Liver (tissue), 9 donors: ENCODE measurements around the gene RFX4. TPM values are rescaled to one million over a fixed set of nuclear protein-coding genes. Genes with fewer than 3 reads are reported as not detected.

Experiments
- DNase-seq: peaks from one replicate; pipeline ENCODE4 v3.0.0-alpha.2; 2017; ENCODE audit warnings: low spot score
- H3K27ac ChIP-seq, 2 donors: one replicate each; pipeline ENCODE4 v1.7.0; 2013; ENCODE audit warnings: inconsistent platforms in 2 of 2, low read length in 2 of 2, control low read depth in 1 of 2, low read depth in 1 of 2, mild to moderate bottlenecking in 1 of 2
- H3K27me3 ChIP-seq, 4 donors: one replicate each; pipeline versions ENCODE4 v1.6.1 to v1.7.0; 2013; ENCODE audit warnings: low read length in 3 of 4, inconsistent platforms in 1 of 4, mild to moderate bottlenecking in 1 of 4, moderate library complexity in 1 of 4; ENCODE audit not compliant: control insufficient read depth in 4 of 4, insufficient read depth in 4 of 4
- H3K36me3 ChIP-seq, 4 donors: one replicate each; pipeline versions ENCODE4 v1.6.1 to v1.7.0; 2013; ENCODE audit warnings: low read length in 3 of 4, mild to moderate bottlenecking in 3 of 4, low read depth in 1 of 4, moderate library complexity in 1 of 4; ENCODE audit not compliant: control insufficient read depth in 4 of 4, insufficient read depth in 3 of 4
- H3K4me1 ChIP-seq, 4 donors: one replicate each; pipeline versions ENCODE4 v1.6.1 to v1.7.0; 2013; ENCODE audit warnings: low read length in 3 of 4, mild to moderate bottlenecking in 3 of 4, moderate library complexity in 1 of 4; ENCODE audit not compliant: control insufficient read depth in 4 of 4, insufficient read depth in 4 of 4
- H3K4me3 ChIP-seq, 3 donors: one replicate each; pipeline versions ENCODE4 v1.6.1 to v1.7.0; 2013; ENCODE audit warnings: low read length in 3 of 3, control low read depth in 1 of 3, low read depth in 1 of 3, mild to moderate bottlenecking in 1 of 3
- H3K9ac ChIP-seq, 2 donors: one replicate each; pipeline ENCODE4 v1.7.0; 2013; ENCODE audit warnings: low read length in 2 of 2, mild to moderate bottlenecking in 2 of 2, moderate library complexity in 2 of 2, control low read depth in 1 of 2, low read depth in 1 of 2
- H3K9me3 ChIP-seq, 4 donors: one replicate each; pipeline versions ENCODE4 v1.6.1 to v1.7.0; 2013; ENCODE audit warnings: low read length in 3 of 4; ENCODE audit not compliant: control insufficient read depth in 4 of 4
- FOXA1 ChIP-seq: IDR thresholded peaks from 2 replicates; pipeline ENCODE4 v1.6.1; 2016; ENCODE audit warnings: antibody characterized with exemption
- HNF4A ChIP-seq, 2 donors: conservative IDR thresholded peaks; 2 replicates each; pipeline ENCODE4 v1.6.1; 2016; ENCODE audit warnings: antibody characterized with exemption in 2 of 2, mild to moderate bottlenecking in 2 of 2
- RAD21 ChIP-seq, 2 donors: IDR thresholded peaks; 2 replicates each; pipeline ENCODE4 v1.6.1; 2016; ENCODE audit warnings: antibody characterized with exemption in 2 of 2, mild to moderate bottlenecking in 2 of 2
- RXRA ChIP-seq, 2 donors: IDR thresholded peaks; 2 replicates each; pipeline ENCODE4 v1.6.1; 2017 to 2018; ENCODE audit warnings: antibody characterized with exemption in 2 of 2, mild to moderate bottlenecking in 1 of 2
- TAF1 ChIP-seq: conservative IDR thresholded peaks from 2 replicates; pipeline ENCODE4 v1.6.1; 2016; ENCODE audit warnings: antibody characterized with exemption, mild to moderate bottlenecking
- WGBS: extraction: QIAGEN DNeasy Blood & Tissue Kit; methylation state at CpG from one replicate; pipeline ENCODE4 v1.1.7; 2013; 5-methylcytosine and 5-hydroxymethylcytosine counted together
- polyA plus RNA-seq, 2 donors: library from polyadenylated mRNA; stranded (reverse) in 1 of 2; unstranded in 1 of 2; fragments of 200-250 nt in 1 of 2; fragments of >200 nt in 1 of 2; fragmentation: Nextera tagmentation in 1 of 2; extraction: Ambion mirVana in 1 of 2; gene quantifications; one replicate each; pipeline versions ENCODE4 v1.2.1 to v1.2.3, GENCODE V29; 2013 to 2015
- total RNA-seq, 2 donors: library from RNA; depleted of rRNA; stranded (reverse); fragments of >200 nt; gene quantifications; one replicate each; pipeline ENCODE4 v1.2.3, GENCODE V29; 2014
- TF ChIP-seq, protein P1 (sequence below): fragments of 150-350 bp; IDR thresholded peaks from 2 replicates; pipeline ENCODE4 v1.5.1; 2017; ENCODE audit warnings: improper control_type of control experiment, low read depth, low read length; ENCODE audit not compliant: missing input control
- TF ChIP-seq, protein P2 (sequence below): IDR thresholded peaks from 2 replicates; pipeline ENCODE4 v1.6.1; 2016; ENCODE audit warnings: antibody characterized with exemption
- TF ChIP-seq, protein P3 (sequence below): IDR thresholded peaks from 2 replicates; pipeline ENCODE4 v1.6.1; 2016; ENCODE audit warnings: antibody characterized with exemption
- TF ChIP-seq, protein P4 (sequence below): IDR thresholded peaks from 2 replicates; pipeline ENCODE4 v1.6.1; 2016; ENCODE audit warnings: antibody characterized with exemption, mild to moderate bottlenecking
- TF ChIP-seq, protein P5 (sequence below): IDR thresholded peaks from 2 replicates; pipeline ENCODE4 v1.6.1; 2016; ENCODE audit warnings: antibody characterized with exemption
- donor health status: healthy.
- donor health status: healthy.
- donor health status: healthy.
- donor health status: healthy.
- donor health status: healthy.

The RFX4 gene
- total and polyA plus RNA-seq, 4 donors, result not detected

DNA sequence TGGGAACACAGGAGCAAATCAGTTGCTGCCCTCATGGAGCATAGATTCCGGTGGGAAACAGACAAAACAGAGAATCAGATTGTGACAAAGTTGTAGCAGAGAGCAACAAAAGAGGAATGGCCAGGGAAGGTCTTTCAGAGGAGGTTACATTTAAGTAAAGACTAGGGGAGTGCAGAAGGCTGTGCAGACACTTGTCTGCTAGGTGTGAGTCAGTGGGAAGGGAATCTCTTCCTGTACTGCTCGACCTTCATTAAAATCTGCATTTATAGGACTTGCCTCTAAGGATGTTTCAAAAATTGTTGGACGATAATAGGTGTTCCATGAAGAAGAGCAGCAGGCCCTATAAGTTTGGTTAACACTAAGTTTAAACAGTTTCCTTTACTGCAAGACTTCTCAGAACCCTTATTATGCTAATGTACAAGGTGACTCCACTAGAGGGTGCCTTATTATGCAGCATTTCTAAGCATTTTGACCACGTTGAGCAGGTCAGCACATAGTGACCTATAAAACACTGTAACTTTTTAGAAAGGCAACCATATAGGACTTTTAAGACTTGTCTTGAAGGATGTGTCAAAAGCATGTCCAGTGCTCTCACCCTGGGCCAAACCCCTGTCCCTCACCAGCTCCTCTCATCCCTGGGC lies 99.9 kb downstream of the RFX4 start:
- no peak overlapping the region for H3K27ac ChIP-seq
- WGBS, result 69% methylated on average over 4 of the region's 4 CpGs
- H3K4me3 ChIP-seq, result no peak overlapping the region
- no peaks in the 10 kb centered on the region for H3K27me3 ChIP-seq
- H3K4me1 ChIP-seq, result peaks cover 0 to 7% (median 0%) of the 10 kb centered on the region in 4 donors
- TF ChIP-seq, protein P1, sequence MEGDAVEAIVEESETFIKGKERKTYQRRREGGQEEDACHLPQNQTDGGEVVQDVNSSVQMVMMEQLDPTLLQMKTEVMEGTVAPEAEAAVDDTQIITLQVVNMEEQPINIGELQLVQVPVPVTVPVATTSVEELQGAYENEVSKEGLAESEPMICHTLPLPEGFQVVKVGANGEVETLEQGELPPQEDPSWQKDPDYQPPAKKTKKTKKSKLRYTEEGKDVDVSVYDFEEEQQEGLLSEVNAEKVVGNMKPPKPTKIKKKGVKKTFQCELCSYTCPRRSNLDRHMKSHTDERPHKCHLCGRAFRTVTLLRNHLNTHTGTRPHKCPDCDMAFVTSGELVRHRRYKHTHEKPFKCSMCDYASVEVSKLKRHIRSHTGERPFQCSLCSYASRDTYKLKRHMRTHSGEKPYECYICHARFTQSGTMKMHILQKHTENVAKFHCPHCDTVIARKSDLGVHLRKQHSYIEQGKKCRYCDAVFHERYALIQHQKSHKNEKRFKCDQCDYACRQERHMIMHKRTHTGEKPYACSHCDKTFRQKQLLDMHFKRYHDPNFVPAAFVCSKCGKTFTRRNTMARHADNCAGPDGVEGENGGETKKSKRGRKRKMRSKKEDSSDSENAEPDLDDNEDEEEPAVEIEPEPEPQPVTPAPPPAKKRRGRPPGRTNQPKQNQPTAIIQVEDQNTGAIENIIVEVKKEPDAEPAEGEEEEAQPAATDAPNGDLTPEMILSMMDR, result peak; percentile 23
- TF ChIP-seq FOXA1 (no peak), RAD21 (IDR thresholded peaks at IDR 0.05) (peak; percentile 67 to 80)
- H3K36me3 ChIP-seq, result no peaks in the 10 kb centered on the region
- no peak for DNase-seq
- H3K9ac ChIP-seq, result no peak overlapping the region
- no peaks in the 10 kb centered on the region for H3K9me3 ChIP-seq

DNA sequence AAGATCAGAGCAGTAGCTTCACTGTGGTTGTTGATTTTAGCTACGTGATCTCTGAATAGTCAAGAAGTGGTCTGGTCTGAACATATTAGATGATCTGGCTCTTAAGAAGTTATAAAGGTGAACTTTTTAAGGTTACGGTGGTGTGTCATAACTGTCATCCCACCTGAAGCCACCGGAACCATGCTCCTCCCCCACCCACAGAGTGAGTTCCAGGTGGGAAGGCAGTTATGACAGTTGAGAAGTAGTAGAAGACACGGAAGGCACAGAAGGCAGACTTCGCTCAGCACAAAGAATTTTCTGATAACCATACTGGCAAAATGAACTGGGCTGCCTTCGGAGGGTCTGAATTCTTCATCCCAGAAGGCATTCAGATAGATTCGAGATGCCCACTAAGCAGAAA lies 101.7 kb downstream of the RFX4 start:
- no peaks in the 10 kb centered on the region for H3K36me3 ChIP-seq
- no peak overlapping the region for H3K27ac ChIP-seq
- H3K9me3 ChIP-seq, result no peaks in the 10 kb centered on the region
- whole genome bisulfite sequencing, result 91% methylated on average over 7 of the region's 7 CpGs
- H3K4me3 ChIP-seq, result no peak overlapping the region
- no peak overlapping the region for H3K9ac ChIP-seq
- TF ChIP-seq, protein P2, sequence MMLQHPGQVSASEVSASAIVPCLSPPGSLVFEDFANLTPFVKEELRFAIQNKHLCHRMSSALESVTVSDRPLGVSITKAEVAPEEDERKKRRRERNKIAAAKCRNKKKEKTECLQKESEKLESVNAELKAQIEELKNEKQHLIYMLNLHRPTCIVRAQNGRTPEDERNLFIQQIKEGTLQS, result no peak
- TF ChIP-seq RXRA (IDR thresholded peaks at IDR 0.05), result no peak
- TF ChIP-seq TAF1, result no peak
- TF ChIP-seq, protein P3, sequence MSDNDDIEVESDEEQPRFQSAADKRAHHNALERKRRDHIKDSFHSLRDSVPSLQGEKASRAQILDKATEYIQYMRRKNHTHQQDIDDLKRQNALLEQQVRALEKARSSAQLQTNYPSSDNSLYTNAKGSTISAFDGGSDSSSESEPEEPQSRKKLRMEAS, result no peak
- no peak for TF ChIP-seq HNF4A (conservative IDR thresholded peaks at IDR 0.05)
- TF ChIP-seq, protein P4, sequence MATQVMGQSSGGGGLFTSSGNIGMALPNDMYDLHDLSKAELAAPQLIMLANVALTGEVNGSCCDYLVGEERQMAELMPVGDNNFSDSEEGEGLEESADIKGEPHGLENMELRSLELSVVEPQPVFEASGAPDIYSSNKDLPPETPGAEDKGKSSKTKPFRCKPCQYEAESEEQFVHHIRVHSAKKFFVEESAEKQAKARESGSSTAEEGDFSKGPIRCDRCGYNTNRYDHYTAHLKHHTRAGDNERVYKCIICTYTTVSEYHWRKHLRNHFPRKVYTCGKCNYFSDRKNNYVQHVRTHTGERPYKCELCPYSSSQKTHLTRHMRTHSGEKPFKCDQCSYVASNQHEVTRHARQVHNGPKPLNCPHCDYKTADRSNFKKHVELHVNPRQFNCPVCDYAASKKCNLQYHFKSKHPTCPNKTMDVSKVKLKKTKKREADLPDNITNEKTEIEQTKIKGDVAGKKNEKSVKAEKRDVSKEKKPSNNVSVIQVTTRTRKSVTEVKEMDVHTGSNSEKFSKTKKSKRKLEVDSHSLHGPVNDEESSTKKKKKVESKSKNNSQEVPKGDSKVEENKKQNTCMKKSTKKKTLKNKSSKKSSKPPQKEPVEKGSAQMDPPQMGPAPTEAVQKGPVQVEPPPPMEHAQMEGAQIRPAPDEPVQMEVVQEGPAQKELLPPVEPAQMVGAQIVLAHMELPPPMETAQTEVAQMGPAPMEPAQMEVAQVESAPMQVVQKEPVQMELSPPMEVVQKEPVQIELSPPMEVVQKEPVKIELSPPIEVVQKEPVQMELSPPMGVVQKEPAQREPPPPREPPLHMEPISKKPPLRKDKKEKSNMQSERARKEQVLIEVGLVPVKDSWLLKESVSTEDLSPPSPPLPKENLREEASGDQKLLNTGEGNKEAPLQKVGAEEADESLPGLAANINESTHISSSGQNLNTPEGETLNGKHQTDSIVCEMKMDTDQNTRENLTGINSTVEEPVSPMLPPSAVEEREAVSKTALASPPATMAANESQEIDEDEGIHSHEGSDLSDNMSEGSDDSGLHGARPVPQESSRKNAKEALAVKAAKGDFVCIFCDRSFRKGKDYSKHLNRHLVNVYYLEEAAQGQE, result no peak
- no peak for DNase-seq
- H3K27me3 ChIP-seq, result no peaks in the 10 kb centered on the region
- peaks cover 0 to 7% (median 0%) of the 10 kb centered on the region in 4 donors for H3K4me1 ChIP-seq

DNA sequence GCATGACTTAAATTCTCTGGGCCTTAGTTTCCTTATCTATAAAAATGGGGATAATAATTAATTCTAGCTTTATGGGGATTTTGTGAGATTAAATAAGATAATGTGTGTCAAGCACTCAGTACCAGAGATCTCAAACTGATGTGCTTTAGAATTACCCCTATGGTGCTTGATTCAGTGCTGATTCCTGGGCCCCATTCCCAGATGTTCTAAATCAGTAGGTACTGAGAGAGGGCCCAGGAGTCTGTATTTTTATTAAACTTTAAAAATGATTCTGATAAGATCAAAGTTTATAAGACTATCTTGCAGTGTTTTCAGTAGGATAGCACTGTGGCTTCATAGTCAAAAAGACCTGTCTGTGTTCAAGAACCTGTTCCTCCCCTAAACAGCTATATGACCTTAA lies 102.6 kb downstream of the RFX4 start:
- H3K9me3 ChIP-seq, result no peaks in the 10 kb centered on the region
- no peak overlapping the region for H3K9ac ChIP-seq
- peaks cover 0 to 4% (median 0%) of the 10 kb centered on the region in 4 donors for H3K4me1 ChIP-seq
- no peaks in the 10 kb centered on the region for H3K36me3 ChIP-seq
- no peak overlapping the region for H3K27ac ChIP-seq
- no peak for DNase-seq
- no peak overlapping the region for H3K4me3 ChIP-seq
- TF ChIP-seq, protein P5, sequence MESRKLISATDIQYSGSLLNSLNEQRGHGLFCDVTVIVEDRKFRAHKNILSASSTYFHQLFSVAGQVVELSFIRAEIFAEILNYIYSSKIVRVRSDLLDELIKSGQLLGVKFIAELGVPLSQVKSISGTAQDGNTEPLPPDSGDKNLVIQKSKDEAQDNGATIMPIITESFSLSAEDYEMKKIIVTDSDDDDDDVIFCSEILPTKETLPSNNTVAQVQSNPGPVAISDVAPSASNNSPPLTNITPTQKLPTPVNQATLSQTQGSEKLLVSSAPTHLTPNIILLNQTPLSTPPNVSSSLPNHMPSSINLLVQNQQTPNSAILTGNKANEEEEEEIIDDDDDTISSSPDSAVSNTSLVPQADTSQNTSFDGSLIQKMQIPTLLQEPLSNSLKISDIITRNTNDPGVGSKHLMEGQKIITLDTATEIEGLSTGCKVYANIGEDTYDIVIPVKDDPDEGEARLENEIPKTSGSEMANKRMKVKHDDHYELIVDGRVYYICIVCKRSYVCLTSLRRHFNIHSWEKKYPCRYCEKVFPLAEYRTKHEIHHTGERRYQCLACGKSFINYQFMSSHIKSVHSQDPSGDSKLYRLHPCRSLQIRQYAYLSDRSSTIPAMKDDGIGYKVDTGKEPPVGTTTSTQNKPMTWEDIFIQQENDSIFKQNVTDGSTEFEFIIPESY, result no peak
- TF ChIP-seq, protein P3, result no peak
- H3K27me3 ChIP-seq, result no peaks in the 10 kb centered on the region
